Stimulated activated CD8-positive, alpha-beta memory T cell treated with anti-CD3 and anti-CD28 coated beads, Interleukin-15, amount 100 ng/mL, for 1 hour (primary cell): ENCODE results near the gene FBXL5.

Experiments
- DNase-seq: peaks from one replicate; pipeline ENCODE4 v3.0.0-alpha.2; 2020; ENCODE audit warnings: low read depth

The FBXL5 gene

GRCh38 chr4:15655223-15656037 is at the start of gene FBXL5:
TSS of gene FBXL5 (minus strand) at chr4:15655357. CDS start at chr4:15655287, 70 bp downstream.
- peak; percentile 39 for DNase-seq

- DNase-seq = no peak
Measured at GRCh38 chr4:15704129-15704528, 49.0 kb upstream of the FBXL5 start.

- no peak for DNase-seq
Measured at GRCh38 chr4:15703439-15703838, 48.3 kb upstream of the FBXL5 start.

GRCh38 chr4:15702941-15703403 is 47.8 kb upstream of the FBXL5 start, which contains the start of gene BST1:
TSS of gene BST1 (plus strand) at chr4:15703065. CDS start at chr4:15703145, 80 bp downstream.
- peak; percentile 14 for DNase-seq

GRCh38 chr4:15696866-15697265 is 41.7 kb upstream of the FBXL5 start:
- no peak for DNase-seq

- DNase-seq = no peak
Measured at GRCh38 chr4:15695729-15696128, 40.6 kb upstream of the FBXL5 start.

GRCh38 chr4:15695240-15695699 is 40.1 kb upstream of the FBXL5 start:
- no peak for DNase-seq

- DNase-seq = no peak
Measured at GRCh38 chr4:15694431-15694830, 39.3 kb upstream of the FBXL5 start.

- no peak for DNase-seq
Measured at GRCh38 chr4:15692602-15693001, 37.4 kb upstream of the FBXL5 start.

GRCh38 chr4:15691346-15692135 is 36.4 kb upstream of the FBXL5 start:
- no peak for DNase-seq

GRCh38 chr4:15690020-15690809 is 35.1 kb upstream of the FBXL5 start:
- DNase-seq = no peak

GRCh38 chr4:15689540-15689939 is 34.4 kb upstream of the FBXL5 start:
- no peak for DNase-seq

- no peak for DNase-seq
Measured at GRCh38 chr4:15688051-15688450, 32.9 kb upstream of the FBXL5 start.

- DNase-seq = no peak
Measured at GRCh38 chr4:15684498-15684897, 29.3 kb upstream of the FBXL5 start.

GRCh38 chr4:15683143-15683495 is 28.0 kb upstream of the FBXL5 start:
- no peak for DNase-seq

GRCh38 chr4:15682242-15683142 is 27.3 kb upstream of the FBXL5 start:
- no peak for DNase-seq

- peak; percentile 99 for DNase-seq
Measured at GRCh38 chr4:15681372-15682241, 26.4 kb upstream of the FBXL5 start, which contains the start of gene FAM200B. TSS of gene FAM200B (plus strand) at chr4:15681827. CDS start at chr4:15686978, 5,151 bp downstream.

- no peak for DNase-seq
Measured at GRCh38 chr4:15681067-15681371, 25.9 kb upstream of the FBXL5 start.

GRCh38 chr4:15677507-15677988 is 22.4 kb upstream of the FBXL5 start:
- no peak for DNase-seq

- DNase-seq = no peak
Measured at GRCh38 chr4:15676899-15677298, 21.7 kb upstream of the FBXL5 start.
